Loucy (cell line): ENCODE data around the gene TMEM95.

Source experiments
- EZH2phosphoT487 ChIP-seq: fragments of 200-600 bp; IDR thresholded peaks from 2 replicates; pipeline ENCODE4 v1.6.1; 2018; ENCODE audit warnings: antibody characterized with exemption, mild to moderate bottlenecking, moderate library complexity, borderline replicate concordance
- TF ChIP-seq, protein P1 (sequence below): fragments of 200-600 bp; sonication (generic); conservative IDR thresholded peaks from 2 replicates; pipeline ENCODE4 v1.5.1; 2014; ENCODE audit warnings: mild to moderate bottlenecking, antibody characterized with exemption, low read length

DNA sequence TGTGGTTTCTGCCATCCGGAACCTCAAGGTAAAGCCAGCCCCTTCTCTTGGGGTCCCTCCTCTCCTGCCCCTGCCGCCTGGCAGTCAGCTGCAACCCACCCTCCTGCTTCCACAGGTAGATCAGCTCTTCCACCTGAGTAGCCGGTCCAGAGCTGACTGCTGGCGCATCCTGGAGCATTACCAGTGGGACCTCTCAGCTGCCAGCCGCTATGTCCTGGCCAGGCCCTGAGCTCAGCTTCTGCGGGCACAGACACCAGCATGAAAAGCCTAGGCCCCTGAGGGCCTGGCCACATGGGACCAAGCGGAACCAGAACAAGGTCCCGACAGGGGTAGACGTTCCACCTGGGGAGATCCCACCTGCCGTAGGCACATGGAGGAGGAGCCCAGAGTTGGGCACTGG, 33.9 kb downstream of the TMEM95 start:
- TF ChIP-seq, protein P1, sequence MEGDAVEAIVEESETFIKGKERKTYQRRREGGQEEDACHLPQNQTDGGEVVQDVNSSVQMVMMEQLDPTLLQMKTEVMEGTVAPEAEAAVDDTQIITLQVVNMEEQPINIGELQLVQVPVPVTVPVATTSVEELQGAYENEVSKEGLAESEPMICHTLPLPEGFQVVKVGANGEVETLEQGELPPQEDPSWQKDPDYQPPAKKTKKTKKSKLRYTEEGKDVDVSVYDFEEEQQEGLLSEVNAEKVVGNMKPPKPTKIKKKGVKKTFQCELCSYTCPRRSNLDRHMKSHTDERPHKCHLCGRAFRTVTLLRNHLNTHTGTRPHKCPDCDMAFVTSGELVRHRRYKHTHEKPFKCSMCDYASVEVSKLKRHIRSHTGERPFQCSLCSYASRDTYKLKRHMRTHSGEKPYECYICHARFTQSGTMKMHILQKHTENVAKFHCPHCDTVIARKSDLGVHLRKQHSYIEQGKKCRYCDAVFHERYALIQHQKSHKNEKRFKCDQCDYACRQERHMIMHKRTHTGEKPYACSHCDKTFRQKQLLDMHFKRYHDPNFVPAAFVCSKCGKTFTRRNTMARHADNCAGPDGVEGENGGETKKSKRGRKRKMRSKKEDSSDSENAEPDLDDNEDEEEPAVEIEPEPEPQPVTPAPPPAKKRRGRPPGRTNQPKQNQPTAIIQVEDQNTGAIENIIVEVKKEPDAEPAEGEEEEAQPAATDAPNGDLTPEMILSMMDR, result no peak
- no peak for TF ChIP-seq EZH2phosphoT487
